Nephron progenitor cell (in vitro differentiated cells): ENCODE measurements around the gene GAPVD1.
A peak's percentile ranks its signal among the peaks of the same experiment; 100 is the strongest.

Experiments
- DNase-seq: peaks from one replicate; pipeline ENCODE4 v3.0.0; 2021
- H3K27ac Mint-ChIP-seq: 2 replicates; pipeline ENCODE4 v1.8.0; 2021; ENCODE audit warnings: mild to moderate bottlenecking, moderate library complexity, mixed read lengths
- H3K27me3 Mint-ChIP-seq: 2 replicates; pipeline ENCODE4 v1.8.0; 2021; ENCODE audit warnings: mild to moderate bottlenecking, low read depth, mixed read lengths; ENCODE audit not compliant: poor library complexity
- H3K36me3 Mint-ChIP-seq: 2 replicates; pipeline ENCODE4 v1.8.0; 2021; ENCODE audit warnings: low read depth, mixed read lengths
- H3K4me1 Mint-ChIP-seq: 2 replicates; pipeline ENCODE4 v1.8.0; 2021; ENCODE audit warnings: mixed read lengths
- H3K4me3 Mint-ChIP-seq: 2 replicates; pipeline ENCODE4 v1.8.0; 2021; ENCODE audit warnings: mild to moderate bottlenecking, moderate library complexity, mixed read lengths
- H3K9me3 Mint-ChIP-seq: 2 replicates; pipeline ENCODE4 v1.8.0; 2021; ENCODE audit warnings: mild to moderate bottlenecking, moderate library complexity, mixed read lengths
- TF ChIP-seq, protein P1 (sequence below): fragments of 200-600 bp; sonication (generic); IDR thresholded peaks from 2 replicates; pipeline ENCODE4 v1.5.0; 2021; ENCODE audit warnings: antibody characterized with exemption

GAPVD1 gene

DNA sequence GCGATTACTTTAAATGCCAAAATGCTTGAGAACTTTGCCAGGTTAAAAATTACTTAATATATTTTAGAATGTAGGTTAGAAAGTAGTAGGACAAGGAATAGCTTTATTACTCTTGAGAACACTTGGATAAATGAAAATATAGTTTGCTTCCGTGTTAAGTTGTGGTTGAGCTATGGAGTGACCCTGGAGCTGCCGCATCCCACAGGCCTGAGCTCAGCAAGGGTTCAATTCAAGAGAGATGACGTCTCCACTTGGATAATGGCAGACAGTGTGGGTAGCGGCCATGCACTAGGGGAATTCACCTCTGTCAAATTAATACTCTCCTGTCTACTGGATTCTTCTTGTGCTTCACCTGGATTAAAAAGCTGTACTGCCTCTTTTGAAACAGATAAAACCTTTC lies 105.0 kb downstream of the GAPVD1 start:
- DNase-seq: no peak
- H3K9me3 Mint-ChIP-seq: no peaks in the 10 kb centered on the region
- H3K27me3 Mint-ChIP-seq: no peaks in the 10 kb centered on the region
- H3K4me1 Mint-ChIP-seq: peaks cover 8% of the 10 kb centered on the region
- peak overlapping the region; percentile 82 for H3K27ac Mint-ChIP-seq
- H3K36me3 Mint-ChIP-seq: peaks cover 18% of the 10 kb centered on the region
- H3K4me3 Mint-ChIP-seq: no peak overlapping the region
- TF ChIP-seq, protein P1, sequence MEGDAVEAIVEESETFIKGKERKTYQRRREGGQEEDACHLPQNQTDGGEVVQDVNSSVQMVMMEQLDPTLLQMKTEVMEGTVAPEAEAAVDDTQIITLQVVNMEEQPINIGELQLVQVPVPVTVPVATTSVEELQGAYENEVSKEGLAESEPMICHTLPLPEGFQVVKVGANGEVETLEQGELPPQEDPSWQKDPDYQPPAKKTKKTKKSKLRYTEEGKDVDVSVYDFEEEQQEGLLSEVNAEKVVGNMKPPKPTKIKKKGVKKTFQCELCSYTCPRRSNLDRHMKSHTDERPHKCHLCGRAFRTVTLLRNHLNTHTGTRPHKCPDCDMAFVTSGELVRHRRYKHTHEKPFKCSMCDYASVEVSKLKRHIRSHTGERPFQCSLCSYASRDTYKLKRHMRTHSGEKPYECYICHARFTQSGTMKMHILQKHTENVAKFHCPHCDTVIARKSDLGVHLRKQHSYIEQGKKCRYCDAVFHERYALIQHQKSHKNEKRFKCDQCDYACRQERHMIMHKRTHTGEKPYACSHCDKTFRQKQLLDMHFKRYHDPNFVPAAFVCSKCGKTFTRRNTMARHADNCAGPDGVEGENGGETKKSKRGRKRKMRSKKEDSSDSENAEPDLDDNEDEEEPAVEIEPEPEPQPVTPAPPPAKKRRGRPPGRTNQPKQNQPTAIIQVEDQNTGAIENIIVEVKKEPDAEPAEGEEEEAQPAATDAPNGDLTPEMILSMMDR: no peak

DNA sequence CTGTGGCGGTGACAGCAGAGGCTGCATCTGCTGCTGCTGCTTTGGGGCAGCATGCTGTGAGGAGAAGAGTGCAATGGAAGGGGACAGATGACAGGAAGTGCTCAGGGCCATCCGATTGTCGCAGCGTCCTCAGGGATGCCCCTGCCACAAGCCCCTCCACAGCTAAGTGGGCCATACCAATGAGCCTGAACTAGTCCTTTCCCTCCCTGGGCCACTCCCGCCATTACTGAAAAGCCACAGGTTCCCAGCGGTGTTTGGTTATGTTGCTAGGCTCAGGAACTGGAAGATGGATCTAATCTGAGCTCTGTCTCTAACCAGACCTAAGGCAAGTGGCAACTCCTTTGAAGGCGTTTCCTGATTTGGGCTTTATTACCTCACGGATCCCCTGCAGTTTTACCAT lies 109.2 kb downstream of the GAPVD1 start:
- peaks cover 17% of the 10 kb centered on the region for H3K27me3 Mint-ChIP-seq
- no peak overlapping the region for H3K4me3 Mint-ChIP-seq
- H3K9me3 Mint-ChIP-seq: no peaks in the 10 kb centered on the region
- DNase-seq: no peak
- TF ChIP-seq, protein P1: no peak
- peaks cover 18% of the 10 kb centered on the region for H3K4me1 Mint-ChIP-seq
- peak overlapping the region; percentile 22 for H3K27ac Mint-ChIP-seq
- H3K36me3 Mint-ChIP-seq: no peaks in the 10 kb centered on the region

DNA sequence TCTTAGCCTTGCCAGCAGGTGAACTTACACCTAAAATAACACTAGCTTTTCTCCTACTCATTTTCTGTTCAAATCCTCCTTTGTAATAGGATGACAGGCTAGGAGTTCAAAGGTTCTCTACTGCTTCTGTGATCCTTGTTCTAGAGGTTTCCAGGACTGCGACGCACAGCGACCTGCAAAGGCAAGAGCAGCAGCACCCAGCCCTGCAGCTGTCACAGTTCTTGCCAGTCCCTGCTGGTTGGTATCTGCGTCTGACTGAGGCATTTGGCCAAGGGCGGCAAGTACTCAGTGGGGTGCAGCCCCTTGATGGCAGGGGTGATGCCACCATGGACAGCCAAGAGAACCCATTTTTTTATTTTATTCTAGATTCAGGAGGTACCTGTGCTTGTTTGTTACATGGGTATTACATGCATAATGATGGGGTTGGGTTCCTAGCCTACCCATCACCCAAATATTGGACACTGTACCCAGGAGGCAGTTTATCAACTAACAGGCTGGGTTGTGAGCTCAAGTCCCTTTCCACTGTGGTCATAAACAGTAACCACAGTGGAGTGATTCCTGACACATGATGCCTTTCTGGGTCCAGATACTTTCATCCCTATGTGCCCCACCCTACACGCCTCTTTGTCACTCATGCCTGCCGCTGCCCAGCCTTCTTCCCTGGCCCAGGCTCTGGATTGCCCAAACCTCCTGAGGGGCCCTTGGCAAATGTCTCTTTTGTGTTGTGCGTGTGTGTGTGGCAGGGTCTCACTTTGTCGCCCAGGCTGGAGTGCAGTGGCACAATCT lies 111.0 kb downstream of the GAPVD1 start:
- no peak for DNase-seq
- Mint-ChIP-seq H3K4me3 (no peak overlapping the region), H3K9me3 (no peaks in the 10 kb centered on the region), H3K36me3 (no peaks in the 10 kb centered on the region), H3K27me3 (peaks cover 23% of the 10 kb centered on the region), H3K4me1 (peaks cover 18% of the 10 kb centered on the region), H3K27ac (no peak overlapping the region)
- TF ChIP-seq, protein P1: no peak

DNA sequence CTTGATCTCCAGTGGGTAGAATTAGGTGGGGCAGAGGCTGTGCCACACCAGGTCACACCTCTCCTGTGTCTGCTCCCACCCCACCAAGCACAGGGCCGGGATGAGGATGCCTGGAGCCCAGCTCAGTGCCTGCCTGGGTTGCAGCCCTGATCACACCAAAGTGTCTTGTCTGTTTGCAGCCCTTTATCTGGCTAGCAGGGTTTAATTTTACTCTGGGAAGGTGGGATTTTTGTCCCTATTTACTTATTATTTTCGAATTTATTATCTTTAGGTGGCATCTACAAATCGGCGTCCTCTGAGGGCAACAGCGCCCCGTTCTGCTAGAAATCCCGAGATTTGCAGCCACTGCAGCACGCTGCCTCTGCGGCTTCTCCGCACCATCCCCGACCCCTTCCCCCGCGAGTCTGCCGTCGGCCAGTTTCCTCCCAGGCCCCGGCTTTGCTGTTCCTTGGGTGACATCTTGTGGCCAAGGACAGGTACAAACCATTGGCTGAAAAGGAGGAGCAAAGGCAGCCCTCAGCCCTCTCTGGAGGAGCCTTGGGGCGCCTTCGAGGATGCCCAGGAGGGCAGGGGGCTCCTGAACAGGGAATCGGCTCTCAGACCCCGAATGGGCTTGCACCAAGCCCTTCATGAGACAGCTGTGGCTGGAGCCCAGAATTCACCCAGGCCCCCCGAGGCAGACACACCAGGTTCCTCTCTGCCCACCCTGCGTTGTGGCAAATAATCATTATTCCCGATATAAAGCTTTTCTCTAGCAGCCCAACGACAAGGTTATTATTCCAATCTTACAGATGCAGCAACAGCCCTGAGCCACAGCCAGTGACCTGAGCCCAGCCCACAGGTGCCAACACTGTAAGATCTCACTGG lies 113.0 kb downstream of the GAPVD1 start:
- H3K27me3 Mint-ChIP-seq: peaks cover 29% of the 10 kb centered on the region
- peak; percentile 81 for DNase-seq
- no peak overlapping the region for H3K27ac Mint-ChIP-seq
- TF ChIP-seq, protein P1: peak; percentile 74
- H3K36me3 Mint-ChIP-seq: no peaks in the 10 kb centered on the region
- H3K4me1 Mint-ChIP-seq: peaks cover 18% of the 10 kb centered on the region
- peak overlapping the region; percentile 68 for H3K4me3 Mint-ChIP-seq
- H3K9me3 Mint-ChIP-seq: no peaks in the 10 kb centered on the region

DNA sequence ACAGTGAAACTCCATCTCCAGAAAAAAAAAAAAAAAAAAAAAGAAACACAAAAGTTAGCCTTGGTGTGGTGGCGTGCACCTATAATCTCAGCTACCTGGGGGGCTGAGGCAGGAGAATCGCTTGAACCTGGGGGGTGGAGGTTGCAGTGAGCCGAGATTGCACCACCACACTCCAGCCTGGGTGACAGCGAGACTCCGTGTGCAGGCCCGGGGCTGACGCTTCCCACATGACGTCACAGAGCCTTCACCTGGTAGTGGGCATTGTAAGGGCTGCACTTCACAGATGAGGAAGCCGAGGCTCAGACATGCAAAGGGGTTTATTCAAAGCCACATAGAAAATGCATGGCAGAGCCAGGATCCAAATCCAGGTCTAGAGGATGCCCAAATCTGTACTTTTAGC lies 114.2 kb downstream of the GAPVD1 start:
- peaks cover 29% of the 10 kb centered on the region for H3K27me3 Mint-ChIP-seq
- H3K9me3 Mint-ChIP-seq: no peaks in the 10 kb centered on the region
- no peak overlapping the region for H3K27ac Mint-ChIP-seq
- H3K4me3 Mint-ChIP-seq: no peak overlapping the region
- no peak for DNase-seq
- H3K36me3 Mint-ChIP-seq: no peaks in the 10 kb centered on the region
- TF ChIP-seq, protein P1: no peak
- H3K4me1 Mint-ChIP-seq: peaks cover 13% of the 10 kb centered on the region
